Midbrain (tissue), 1 donor: ENCODE data around the gene PHF24.
"Not testable (repeated sequence)": the region's sequence is repeated elsewhere in the genome, so short reads cannot be mapped to it uniquely, and the experiment has no call there.

Experiments
- DNase-seq: peaks from one replicate; lab custom pipeline; 2025; lab: John Stamatoyannopoulos, UW

PHF24 gene

DNA sequence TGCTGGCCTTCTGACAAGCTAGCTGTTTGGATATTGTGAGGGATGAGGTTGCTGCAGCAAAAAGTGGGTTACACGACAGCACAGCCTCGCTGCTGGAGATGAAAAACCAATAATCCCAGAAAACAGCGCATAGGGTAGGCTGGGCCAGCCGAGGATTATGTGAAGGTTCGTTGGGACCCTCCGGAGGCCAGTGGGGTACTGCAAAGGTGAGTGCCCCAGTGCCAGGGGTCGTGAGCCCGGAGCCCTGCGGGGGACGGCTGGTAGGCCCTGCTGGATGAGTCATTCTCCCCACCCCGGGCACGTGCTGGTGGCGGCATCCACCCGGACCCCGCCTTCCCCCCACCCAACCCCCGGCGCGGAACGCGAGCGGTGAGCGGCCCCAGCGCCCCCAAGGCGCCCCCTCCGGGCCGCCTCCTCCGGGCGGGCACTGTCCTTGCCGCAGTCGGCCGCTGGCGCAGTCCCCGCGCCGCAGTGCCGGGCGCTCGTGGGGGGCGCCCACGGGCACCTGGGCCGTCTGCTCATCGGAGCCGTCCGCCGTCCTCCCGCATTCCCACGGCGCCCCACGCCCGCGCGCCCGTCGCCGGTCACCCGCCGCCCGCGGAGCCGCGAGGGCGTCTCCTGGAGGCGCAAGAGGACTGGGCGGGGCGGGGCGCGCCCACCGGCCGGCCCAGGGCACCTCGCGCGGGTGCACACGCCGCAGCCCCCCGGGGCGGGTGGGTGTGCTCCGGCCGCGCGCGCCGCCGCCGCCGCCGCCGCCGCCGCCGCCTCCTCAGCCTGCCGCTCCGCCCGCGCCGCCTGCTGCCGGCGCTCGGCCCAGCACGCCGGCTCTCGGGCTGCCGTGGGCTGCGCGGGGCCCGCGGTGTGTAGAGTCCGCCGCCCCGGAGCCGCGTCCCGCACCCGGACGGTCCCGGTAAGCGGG lies at the start of gene PHF24:
TSS of gene PHF24 (plus strand) at position 794 of the 919 bp plus-strand sequence. CDS start 13,014 bp downstream, outside the sequence.
- no peak for DNase-seq

DNA sequence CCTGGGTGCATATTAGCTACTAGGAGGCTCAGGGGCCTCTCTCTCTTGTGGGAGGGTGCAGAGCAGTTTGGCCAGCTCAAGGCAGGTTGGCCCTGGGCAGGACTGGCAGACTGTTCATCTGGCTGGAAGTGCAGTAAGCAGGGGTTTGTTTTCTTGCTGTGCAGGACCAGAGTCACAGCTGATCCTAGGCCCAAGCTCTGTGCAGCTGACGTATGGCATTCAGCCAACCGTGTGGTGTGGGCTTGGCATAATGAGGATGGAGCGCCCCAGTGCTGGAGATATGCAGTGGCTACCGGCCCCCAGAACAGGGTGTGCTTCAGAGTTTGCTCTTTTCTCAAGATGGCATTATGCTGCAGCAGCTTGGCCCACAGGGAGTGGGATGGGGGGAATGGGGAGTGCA lies 31.0 kb upstream of the PHF24 start:
- peak; percentile 31 for DNase-seq

DNA sequence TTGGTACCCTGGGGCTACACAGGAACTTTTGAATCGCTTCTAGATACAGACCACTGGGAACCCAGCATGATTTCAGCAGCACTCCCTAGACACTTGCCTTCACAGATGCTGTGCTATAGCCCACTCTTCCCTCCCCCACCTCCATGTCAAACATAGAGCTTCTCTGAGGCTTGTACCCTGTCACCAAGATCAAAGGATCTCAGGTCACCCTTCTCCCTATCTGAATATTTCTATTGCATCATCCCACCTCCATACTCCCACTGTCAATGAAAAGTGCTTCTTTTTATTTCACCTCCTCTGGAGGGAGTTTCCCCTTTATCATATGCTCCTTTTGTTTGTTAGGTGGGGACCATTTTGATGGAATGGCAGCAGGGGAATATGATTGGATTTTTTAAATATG lies 29.2 kb upstream of the PHF24 start:
- DNase-seq: no peak

DNA sequence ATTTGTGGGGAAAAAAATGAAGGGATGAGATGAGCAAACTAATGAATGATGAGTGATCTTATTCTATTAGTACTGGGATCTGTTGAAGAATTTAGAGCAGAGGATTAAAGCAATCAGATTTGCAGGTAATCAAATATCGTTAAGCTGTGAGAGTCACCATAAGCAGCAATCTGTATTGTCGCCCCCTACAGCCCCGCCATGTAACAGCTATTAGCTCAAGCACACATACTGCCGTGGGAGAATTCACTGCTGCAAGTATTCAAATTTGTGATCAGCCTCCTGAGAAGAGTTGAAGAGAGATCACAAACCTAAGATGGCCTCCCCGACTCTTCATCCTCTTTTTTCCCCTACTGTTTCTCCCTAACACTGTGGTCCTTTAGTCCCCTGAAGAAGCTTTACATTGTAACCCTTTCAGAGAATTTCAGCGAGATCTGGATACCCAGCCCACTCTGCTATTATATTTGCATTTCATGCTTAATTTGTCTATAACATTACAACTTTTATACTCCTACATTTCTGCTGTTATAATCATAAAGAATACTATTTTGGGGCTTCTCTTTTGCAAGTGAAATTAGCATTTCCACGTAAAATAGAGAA lies 28.5 kb upstream of the PHF24 start:
- DNase-seq: peak; percentile 19

- DNase-seq: not testable (repeated sequence)
Observed at GRCh38 chr9:34939989-34940388, 18.1 kb upstream of the PHF24 start.

DNA sequence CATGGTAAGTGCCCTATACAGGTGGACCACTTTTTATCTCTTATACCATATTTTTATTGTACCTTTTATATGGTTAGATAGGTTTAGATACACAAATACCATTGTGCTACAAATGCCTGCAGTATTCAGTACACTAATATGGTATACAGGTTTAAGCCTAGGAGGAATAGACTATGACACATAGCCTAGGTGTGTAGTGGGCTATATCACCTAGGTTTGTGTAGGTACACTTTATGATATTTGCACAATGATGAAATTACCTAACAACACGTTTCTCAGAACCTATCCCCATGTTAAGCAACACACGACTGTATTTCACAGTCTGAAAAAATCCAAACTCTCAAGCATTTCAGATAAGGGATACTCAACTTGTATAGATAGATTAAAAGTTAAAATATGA lies 9.6 kb upstream of the PHF24 start:
- DNase-seq: no peak

DNA sequence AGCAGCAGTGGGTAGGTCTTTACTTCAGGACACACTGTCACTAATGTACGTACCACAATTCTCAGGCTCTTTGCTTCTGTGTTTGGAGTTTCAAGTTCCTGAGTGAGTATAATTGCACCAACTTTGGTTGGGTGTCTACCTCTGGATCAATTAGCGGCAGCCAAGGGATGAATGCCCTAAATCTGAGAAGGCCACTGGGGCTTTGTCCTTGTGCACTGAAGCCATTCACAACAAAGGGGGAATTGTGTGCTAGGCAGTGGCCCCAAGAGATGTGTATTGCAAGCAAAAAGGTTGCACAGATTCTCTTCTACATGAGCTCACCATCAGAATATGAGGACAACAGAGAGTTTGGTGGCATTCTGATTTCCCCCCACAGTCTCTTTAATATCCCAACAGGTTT lies 3.9 kb upstream of the PHF24 start:
- no peak for DNase-seq

DNA sequence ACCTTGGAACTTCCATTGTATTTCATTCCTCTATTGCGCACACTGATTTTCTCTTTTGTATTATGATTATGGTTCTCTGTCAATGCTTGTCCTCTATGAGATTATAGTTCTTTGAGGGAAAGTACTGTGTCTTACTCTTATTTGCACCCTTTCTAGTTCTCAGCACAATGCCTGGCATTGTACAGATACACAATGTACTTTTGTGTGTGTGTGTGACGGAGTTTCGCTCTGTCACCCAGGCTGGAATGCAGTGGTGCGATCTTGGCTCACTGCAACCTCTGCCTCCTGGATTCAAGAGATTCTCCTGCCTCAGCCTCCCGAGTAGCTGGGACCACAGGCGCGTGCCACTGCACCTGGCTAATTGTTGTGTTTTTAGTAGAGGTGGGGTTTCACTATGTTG lies 2.0 kb upstream of the PHF24 start:
- not testable (repeated sequence) for DNase-seq

DNA sequence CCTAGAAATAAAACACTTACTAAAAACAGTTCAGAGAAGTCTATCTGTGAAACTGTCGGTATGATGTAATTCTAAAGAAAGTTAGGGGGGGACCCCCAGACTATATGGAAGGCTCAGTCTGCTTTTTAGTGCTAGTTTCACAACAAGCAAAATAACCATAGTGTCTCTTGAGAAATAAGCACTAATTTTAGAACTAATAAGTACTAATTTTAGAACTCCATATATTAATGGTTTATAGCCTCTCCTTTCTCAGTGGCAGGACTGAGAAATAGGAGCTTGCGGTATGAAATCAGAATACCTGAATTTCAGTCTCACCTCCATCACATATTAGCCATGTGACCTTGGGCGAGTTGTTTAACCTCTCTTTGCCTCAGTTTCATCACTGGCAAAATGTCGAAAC lies 1.4 kb upstream of the PHF24 start:
- no peak for DNase-seq

DNA sequence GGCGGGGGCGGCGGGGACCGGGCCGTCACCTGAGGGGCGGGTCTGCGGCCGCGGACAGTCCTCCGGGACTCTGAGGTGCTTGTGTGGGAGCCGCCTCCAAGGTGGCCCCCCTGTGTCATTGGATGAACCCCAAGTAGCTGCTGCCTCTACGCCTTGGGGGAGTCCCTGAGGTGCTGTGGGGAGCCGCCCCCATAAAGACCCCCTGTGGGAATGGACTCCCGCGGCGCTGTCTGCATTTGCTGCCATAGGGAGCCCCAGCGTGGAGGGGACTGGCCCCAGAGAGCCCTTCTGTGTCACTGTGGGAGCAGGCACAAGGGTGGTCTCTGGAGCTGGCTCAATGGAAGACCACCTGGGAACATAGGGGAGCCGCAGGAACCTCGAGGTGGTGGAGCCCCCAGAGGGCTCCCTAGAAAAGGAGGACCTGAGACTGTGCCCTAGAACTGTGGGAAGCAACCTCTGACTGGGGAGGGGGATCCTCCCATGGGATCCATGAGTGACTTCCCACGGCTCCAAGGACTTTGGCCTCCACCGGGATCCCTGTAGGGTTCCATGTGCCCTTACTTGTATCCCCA lies 412 bp downstream of the PHF24 start:
- DNase-seq: no peak

DNA sequence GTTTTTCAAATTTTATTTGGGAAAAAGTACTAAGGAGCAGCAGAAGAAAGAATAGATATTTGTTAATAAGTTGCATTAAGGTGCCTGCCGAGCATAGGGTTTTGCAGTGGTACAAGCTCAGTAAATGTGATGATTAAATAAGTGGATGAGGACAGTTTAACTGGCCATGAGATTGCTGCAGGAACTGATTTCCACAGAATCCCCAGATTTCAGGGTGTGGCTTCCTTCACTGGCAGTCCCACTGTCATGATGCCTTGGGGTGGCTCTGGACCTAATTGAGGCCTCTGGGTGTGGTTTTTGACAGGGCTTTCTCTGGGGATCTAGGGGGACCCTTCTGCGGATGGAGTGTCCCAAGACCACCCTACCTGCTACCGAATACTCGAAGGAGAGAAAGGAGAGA lies 1.4 kb downstream of the PHF24 start:
- DNase-seq: no peak

- DNase-seq: no peak
Observed at GRCh38 chr9:34961574-34962490, 3.7 kb downstream of the PHF24 start.

DNA sequence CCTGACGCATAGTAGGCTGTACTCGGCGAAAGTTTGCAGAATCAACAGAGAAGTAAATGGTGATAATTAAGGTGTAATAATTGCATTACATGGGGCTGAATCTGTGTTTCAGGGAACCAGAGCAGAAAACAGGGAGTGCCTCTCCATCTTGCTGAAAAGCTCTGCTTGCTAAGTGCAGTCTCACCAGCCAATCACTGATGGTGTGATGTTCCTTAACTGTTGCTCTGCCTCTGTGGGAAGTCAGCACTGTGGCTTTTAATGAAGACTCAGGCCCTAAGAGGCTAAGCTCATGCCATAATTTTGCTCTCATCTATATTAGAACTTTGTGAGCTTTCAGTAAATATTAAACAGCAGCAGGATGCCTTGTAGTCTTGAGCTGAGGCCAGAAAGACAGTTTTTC lies 4.5 kb downstream of the PHF24 start:
- DNase-seq: no peak

- no peak for DNase-seq
Observed at GRCh38 chr9:34963552-34963951, 5.5 kb downstream of the PHF24 start.

GRCh38 chr9:34964458-34964857 lies 6.4 kb downstream of the PHF24 start:
- no peak for DNase-seq

DNA sequence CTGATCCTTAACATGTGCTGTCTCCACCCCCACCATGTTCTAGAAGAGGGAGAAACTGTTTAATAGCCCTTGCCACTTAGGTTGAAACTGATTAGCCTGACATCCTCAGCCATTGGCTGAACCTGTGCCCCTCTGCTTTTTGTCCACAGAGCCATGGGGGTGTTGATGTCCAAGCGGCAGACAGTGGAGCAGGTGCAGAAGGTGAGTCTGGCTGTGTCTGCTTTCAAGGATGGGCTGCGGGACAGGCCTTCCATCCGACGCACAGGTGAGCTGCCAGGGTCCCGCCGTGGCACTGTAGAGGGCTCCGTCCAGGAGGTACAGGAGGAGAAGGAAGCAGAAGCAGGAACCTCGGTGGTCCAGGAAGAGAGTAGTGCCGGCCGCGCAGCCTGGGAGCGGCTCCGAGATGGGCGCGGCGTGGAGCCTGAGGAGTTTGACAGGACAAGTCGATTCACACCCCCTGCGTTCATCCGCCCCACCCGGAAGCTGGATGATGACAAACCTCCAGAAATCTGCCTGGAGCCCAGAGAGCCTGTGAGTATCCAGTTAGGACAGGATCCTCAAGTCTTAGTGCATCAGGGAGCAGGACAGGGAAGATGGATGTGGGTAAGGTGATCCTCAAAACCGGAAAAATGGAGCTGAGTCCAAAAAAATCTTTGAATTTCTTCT lies 13.2 kb downstream of the PHF24 start:
- DNase-seq: no peak

GRCh38 chr9:34974664-34975063 lies 16.6 kb downstream of the PHF24 start:
- no peak for DNase-seq

DNA sequence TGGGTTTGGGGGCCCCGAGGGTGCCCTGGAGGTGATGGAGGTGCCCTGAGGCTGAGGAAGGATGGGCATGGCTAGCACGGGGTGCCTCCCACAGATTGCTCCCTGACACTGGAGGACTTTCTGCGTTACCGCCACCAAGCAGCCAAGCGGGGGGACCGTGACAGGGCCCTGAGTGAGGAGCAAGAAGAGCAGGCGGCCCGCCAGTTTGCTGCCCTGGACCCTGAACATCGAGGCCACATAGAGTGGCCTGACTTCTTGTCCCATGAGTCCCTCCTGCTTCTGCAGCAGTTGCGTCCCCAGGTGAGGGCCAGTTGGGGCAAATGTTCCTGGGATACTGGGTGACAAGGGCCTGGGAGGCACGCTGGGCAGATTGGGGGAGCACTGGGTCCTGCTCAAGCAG lies 18.4 kb downstream of the PHF24 start:
- no peak for DNase-seq

DNA sequence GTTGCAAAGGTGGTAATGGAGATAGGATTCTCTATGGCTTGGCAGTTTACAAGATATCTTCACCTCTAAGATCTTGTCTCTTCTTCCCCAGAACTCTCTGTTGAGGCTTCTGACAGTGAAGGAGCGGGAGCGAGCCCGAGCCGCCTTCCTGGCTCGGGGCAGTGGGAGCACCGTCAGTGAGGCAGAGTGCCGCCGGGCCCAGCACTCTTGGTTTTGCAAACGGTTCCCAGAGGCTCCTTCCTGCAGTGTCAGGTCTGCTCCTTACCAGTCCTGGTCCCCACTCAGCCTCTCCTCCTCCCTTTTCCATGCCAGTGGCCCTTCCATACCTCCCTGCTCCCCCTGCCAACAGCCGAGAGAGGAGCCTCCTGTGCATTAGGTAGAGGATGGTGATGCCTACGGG lies 18.9 kb downstream of the PHF24 start:
- no peak for DNase-seq

- no peak for DNase-seq
Observed at GRCh38 chr9:34980181-34980761, 22.2 kb downstream of the PHF24 start.

GRCh38 chr9:34982361-34982760 lies 24.3 kb downstream of the PHF24 start:
- DNase-seq: no peak
